Cortex of kidney (tissue), 1 donor: ENCODE results near the gene CLCN7.

ENCODE experiments used
- DNase-seq: peaks from one replicate; lab custom pipeline; 2025; lab: John Stamatoyannopoulos, UW

Gene CLCN7

DNA sequence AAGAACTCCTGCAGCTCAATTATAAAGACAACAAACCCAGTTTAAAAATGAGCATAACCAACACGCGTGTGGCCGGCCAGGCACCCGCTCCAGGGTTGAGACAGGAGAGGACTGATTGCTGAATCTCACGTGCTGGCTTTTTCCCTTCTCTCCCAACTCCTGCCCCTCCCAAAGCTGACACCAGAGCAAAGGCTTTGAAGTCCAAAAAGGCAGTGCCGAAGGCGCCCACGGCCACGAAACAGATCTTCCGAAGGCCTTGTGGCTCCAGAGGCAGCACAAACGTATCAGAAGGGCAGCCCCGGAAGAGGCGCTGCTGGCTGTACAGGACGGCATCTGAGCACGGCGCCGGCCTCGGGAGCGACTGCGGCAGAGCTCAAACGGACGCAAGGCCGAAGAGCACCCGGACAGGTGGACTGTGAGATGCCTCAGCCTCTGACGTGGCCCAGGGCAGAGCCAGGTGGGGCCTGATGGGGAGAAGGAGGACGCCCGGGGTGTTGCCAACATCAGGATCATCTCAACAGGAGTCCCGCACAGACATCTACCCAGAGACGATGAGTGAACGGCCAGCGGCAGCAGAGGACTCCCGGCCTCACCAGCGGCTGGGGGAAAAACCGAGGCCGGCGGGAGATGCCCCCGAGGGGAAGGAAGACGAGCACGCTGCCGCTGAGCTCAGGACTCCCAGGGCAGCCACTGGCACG lies 10.5 kb downstream of the CLCN7 start:
- no peak for DNase-seq

DNA sequence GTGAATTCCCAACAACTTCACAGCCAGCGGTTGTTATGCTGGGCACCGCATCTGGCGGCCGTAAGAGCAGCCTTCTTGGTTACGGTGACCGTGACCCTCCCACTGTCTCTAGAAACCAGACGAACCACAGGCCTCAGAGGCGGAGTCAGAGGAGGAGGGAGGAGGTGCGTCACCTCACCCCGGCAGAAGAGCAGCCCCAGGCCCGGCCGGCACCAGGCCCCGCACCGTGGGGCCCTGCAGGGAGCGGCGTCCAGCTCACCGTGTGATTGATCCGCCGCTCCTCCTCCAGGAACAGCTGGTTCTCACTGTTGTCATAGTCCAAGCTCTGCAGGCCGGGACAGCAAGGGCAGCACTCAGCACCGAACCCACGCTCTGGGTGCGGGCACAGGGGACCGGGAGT lies 13.7 kb downstream of the CLCN7 start:
- DNase-seq, result no peak

DNA sequence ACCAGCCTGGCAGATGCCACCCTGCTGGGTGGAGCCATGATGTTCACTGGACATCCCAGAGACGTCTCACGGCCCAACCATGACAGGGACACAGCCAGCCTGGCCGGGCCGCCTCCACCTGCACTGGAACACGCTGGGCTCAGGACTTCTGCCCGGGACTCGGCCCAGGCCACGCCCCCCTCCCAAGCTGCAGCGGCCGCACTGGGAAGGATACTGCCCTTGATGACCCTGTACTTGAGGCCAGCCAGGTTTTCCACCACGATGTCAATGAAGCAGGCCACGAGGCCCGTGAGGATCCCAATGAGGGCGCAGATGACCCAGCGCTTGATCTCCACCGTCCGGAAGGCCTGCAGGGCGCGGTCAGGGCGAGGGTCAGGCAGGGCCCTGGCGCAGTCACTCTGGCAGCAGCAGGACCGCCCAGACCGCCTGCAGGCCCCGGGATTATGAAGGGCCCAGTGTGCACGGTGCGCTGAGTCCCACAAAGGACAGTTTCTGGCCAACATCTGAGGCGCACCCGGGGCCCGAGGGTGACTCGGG lies 14.2 kb downstream of the CLCN7 start:
- no peak for DNase-seq

DNA sequence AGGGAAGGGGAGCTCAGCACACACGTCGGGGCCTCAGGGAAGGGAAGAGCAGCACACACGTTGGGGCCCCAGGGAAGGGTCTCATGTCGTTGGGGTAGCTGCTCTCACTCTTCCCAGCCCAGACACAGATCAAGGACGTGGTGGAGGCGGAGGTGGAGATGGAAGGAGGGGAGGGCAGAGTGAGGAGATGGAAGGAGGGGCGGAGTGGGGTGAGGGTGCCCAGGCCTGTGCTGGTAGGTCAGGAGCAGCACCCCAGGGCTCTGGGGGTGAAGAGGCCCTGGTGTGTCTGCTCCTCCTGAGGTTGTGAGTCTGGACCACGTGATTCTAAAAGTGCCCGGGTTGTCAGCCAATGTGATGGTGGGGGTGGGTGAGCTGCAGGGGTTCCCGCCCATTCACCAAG lies 14.9 kb downstream of the CLCN7 start:
- no peak for DNase-seq

DNA sequence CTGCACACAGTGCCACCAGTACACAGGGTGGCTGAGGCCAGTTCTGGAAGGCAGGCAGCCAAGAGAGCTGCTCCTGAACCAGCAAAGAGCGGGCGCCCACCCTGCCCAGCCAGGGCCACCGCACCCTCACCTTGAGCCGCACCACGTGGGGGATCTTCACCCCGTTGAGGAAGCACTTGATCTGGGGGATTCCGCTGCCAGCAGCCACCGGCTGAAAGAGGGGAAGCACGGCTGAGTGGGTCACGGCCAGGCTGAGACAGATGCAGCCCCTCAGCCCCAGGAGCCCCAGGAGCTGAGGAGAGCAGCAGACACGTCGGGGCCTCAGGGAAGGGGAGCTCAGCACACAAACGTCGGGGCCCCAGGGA lies 15.9 kb downstream of the CLCN7 start:
- DNase-seq, result no peak

DNA sequence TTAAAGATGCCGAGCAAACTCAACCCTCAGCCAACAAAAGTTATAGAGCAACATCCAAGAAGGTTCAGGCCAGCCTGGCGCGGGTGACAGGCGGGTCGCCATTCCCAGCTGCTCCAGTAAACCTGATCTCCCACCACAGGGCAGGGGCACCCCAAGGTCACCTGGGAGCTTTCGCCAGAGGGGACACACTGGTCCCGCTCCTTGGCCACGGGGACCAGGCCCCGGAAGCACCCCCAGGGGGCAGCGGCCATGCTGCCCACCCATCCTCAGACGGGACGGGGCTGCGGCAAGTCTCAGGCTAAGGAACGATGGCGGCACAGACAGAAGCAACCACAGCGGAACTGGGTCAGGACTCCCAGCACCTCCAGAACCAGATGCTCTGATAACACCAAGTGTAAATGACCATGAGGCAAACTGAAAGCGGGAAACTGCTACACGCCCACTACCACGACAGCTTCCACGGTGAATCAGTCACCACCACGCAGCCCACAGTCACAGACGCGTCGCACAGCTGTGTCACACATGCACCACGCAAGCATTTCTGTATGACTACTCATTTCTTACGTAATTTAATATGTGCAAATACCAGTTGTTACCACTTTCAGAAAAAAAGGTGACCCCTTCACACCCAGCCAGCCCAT lies 16.4 kb downstream of the CLCN7 start:
- no peak for DNase-seq

DNA sequence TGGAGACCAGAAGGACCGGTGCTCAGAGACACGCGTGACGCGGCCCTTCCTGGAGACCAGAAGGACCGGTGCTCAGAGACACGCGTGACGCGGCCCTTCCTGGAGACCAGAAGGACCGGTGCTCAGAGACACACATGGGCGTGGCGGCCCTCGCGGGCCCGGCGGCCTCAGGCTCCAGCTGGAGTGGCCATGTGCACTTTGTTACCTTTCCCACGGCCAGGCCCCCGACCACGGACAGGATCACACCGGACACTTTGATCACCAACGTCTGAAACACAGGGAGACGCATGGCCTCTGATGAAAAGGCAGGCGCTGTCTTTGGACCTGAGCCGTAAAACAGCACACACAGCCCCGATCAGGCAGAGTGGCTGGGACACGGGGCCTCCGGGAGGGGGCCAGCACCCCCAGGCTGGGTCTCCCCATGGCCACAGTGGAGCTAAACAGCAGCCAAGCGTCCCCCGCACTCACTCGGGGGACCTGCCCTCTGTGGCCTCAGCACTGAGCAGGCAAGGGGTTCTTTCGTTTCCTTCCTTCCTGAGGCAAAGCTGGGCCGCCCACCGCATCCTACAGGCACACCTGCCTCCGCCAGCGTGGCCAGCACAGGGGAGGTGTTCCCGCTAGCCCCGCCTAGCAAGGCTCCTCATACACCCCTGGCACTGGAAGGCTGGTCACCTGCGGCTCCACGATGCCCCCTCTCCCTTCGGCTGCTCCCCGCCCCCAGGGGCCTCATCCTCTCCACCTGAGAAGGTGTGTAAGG lies 17.2 kb downstream of the CLCN7 start:
- no peak for DNase-seq

DNA sequence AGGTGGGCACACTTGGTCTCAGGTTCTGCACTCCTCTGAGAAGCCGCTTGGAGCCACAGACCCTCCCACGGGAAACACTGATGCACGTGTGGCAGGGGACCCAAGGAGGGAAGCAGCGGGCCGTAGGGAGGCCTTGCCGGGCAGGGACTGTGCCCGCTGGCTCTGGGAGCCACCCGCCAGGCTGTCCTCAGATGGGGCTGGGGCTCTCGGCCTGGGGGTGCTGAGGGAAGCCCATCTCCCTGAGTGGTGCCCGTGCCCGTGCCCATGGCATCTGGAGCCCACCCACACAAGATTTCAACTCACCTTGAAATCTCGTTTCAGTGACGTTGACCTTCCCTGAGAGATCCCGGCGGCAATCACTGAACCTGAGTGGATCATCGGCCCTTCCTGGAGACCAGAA lies 17.9 kb downstream of the CLCN7 start:
- no peak for DNase-seq

DNA sequence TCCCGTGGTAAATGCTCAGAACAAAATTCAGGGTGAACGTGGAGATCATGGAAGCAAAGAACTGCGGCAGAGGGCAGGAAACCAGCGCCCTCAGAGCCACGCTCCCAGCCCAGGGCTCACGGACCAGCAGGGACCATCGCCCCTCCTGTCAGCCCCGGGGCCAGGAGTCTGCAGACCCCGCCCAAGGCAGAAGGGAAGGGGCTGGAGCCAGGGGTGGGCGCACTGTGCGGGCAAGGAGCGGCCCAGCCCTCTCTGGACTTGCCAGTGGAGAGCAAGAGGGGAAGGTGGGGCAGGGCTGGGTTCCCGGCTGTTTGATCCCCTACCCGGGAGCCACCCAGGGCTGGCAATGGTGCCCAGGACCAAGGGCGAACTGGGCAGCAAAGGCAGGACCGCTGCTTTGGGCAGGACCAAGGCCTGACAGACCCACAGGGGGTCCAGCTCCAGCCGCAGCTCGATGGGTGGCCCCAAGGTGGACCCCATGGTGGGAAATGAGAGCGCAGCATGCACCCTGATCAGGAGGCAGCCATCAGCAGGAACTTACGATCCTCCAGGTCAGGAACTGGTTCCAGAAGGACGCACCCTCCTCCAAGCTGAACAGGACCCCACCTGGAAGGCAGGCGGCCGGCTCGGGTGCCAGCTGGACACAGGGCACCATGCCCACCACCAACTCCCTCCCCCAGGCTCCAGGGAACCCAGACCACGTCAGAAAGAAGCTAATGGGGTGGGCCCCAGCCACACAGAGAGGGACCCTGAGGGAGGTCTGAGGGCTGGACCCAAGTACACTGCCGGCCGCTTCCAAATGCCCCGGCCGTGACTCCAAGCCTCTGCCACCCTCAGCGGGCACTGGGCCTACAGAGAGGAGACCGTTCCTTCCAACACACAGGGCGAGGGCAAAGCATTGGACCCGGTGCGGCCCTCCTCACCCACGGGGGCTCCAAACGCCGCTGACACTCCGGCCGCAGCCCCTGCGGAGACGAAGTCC lies 19.3 kb downstream of the CLCN7 start:
- no peak for DNase-seq

DNA sequence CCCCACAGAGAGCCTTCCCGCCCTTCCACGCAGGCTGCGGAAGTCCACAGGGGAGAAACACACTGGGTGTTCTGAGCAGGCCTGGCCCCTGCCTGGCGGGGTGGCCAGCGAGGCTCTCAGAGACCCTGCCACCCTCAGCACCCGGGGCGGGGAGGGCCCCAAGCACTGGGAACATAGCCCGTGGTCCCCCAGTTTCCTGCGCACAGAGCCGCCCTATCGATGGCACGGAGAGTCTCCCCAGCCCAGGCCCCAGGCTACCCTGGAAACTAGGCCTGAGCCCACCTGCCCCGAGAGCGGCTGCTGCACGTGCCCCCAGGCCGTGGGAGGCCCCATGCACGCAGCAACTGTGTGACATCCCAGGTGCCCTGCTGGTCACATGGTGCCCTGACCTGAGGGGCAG lies 20.3 kb downstream of the CLCN7 start:
- DNase-seq, result no peak

DNA sequence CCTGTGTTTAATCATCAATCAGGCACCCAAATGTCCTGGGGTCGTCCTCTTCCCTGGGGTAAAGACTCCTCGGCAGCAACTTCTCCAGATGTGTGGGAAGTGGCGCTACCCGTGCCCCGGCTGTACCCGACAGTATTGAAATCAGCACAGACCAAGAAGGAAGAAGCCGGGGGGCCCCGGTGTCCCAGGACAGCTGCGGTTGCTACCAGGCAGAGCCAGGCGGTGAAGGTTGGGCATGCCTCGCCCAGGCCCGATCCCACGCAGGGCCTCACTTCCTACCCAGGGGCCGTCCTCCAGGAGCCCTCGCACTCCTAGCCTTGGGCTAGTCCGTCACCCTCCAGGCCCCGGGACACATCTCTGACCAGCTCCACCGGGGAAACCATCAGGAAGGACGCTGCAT lies 21.5 kb downstream of the CLCN7 start:
- DNase-seq, result no peak

DNA sequence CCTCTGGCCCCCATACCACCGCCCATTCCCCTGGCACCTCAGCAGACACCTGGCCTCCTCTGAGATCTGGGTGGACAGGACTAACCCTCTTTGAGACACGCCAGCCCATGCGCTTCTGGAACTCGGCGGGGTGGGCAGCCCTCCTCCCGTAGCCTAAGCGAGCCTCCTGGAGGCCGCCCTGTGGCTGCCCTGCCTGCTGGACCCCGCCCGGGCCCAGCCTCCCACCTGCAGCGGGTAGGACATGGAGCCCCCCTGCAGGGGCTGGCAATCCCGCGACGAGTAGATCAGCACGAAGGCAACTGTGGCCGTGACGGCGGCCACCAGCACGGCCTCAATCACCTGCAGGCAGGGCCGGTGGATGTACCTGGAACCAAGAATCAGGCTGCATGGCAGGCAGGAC lies 22.3 kb downstream of the CLCN7 start:
- no peak for DNase-seq

DNA sequence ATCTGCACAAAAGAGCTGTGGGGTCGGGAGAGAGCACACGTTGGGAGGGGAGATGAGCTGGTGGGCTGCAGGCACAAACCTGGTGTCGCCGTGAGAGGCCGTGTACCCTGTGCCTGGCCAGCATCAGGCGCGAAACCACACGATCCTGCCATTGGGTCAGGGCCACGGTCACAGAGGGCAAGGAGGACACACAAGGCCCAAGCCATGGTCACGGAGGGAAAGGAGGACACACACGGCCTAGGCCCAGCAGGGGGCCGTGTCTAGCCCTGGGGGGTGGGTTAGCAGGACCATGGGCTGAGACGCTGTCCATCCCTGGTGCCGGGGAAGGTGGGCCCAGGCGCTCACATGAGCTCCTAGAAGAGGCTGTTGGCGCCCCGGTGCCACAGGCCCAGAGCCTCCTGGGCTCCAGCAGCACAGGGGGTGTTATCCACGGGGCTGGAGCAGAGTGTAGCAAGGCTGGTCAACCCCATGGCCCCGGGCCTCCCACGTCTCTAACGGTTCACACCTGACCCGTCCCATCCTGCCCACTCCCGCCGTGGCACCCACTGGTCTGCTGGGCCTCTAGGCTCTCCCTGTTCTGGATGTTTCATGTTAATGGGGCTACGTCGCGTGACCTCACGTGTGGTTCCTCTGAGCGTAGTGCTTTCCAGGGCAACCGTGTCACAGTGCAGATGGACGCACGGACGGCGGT lies 23.0 kb downstream of the CLCN7 start:
- DNase-seq, result no peak

DNA sequence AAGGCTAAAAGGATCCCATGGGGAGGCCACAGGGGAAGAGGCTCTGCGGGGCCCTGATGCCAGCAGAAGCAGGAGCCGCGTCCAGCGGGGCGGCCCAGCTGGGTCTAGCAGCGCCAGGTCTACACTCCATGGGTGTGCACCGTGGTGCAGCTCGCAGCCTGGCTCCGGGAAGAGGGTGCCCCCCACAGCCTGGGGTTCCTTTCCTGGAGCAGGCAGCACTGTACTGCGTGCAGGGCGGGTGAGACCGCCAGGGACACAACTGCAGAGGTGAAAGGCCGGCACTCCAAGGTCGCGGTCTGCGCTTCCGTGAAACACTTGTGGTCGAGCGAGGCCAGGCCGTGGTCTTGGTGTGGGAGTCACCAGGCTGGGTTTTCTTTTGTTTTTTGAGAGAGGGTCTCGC lies 24.0 kb downstream of the CLCN7 start:
- no peak for DNase-seq

DNA sequence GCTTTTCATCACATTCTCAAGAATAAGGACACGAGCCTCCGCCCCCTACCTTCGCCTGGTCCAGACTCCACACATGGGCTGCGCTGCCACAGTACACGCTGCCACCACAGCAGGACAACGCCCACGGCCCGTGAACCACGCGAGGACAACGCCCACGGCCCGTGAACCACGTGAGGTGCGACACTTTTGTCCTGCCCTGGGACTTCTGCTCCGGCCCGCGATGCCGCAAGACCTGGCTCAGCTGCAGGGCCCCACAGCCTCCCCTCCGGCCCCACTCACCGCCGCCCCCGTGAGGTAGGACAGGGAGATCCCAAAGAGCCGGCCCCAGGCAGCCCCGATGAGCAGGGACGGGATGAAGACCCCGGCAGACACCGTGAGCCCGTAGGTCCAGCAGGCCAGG lies 24.6 kb downstream of the CLCN7 start:
- no peak for DNase-seq

DNA sequence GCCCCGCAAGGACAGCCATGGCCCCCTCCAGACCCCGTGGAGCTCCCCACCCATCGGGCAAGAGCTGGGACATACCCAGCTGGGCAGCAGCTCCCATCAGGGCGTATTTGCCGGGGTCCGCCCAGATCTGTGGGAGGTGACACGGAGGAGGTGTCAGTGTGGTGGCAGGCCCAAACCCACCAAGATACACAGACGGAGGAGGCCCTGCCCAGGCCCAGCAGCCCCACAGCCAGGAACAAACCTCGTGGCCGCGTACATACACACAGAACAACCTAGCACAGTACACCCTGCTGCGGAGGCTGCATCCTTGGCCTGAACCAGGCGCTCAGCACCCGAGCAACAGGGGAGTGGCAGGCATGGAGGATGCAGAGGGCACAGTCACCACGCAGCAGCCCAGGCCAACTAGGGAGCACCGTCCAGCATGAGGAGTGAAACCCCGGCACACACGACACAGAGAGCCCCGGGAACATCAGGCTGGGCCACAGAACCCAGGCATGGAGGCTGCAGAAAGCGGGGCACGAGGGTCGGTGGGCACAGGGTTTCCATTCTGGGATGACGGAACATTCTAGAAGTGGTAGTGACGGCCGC lies 25.5 kb downstream of the CLCN7 start:
- no peak for DNase-seq

DNA sequence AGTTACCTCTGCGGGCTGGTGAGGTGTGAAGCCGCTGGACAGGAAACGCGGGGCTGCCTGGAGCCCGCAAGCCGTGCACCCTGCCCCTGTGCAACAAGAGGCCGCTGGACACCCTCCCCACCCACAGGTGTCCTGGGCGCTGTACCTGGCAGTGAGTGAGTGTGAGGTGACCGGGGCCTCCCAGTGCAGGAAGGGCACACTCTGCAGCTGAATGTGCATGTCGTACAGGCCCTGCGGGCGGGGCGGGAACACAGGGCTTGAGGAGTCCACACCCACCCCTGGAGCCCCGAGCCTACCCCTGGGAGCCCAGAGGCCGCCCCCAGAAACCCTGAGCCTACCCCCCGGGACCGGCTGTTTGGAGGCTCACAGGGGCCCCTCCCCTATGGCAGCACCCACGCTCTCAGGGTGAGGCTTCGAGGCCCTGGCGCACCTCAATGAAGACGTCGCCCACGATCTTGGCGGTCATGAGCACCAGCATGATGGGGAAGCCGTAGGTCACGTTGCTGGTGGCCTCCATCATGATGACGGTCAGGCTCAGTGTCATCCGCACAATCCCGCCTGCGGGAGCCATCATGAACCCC lies 26.2 kb downstream of the CLCN7 start:
- DNase-seq, result no peak

DNA sequence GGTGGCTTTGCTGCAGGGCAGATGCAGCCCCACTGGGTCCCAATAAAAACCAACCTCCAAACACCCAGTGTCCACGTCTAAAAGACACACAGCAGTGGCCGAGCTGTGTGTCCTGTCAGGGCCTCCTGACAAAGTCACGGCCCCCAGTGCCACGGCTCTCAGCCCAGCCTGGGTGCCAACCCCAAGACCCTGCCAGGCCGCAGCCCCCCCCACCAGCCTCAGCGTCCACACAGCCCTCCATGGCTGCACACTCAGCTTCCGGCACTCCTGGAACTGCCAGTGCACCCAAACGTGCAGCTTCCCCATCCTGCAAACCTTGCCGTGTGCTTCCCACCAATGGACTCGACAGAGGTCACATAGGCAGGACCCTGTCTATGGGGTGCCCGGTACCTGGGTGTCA lies 26.9 kb downstream of the CLCN7 start:
- no peak for DNase-seq

DNA sequence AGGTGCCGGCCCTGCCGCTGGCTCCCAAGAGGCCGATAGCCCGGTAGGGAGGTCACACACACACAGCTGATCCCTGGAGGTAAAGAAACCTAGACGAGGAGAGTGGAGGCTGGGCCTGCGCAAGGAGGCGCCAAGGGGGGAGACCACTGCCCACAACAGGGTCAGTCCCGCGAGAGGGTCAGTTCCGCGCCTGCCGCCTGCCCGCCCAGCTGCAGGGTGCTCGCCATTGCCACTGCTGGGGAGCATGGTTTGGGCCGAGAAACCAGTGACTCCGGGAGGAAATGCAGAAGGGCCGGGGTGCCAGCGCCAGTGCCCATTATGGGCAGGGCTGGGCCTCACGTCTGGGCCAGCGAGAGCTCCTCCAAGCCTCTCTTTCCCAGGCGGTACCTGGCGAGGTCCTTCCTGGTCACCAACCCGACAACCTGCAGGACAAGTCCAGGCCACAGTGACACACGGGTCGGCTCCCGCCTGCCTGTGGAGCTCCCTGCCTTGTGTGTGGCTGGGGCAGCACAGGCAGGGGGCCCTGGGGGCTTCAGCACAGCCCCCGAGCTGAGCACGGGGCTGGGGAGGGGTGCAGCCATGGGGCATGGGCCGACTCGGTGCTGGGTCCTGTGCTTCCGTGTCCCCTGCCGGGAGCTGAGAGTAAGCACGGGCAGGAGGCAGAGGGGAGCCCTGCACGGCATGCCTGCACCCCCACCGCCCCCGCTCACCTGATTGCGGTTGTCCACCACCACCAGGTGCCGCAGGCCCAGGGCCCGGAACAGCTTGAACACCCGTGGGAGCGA lies 28.3 kb downstream of the CLCN7 start:
- no peak for DNase-seq
